HuH-7 (cell line): ENCODE data around the gene ACAA2.

Source experiments
- DNase-seq: peaks from one replicate; pipeline ENCODE4 v3.0.0; 2011; ENCODE audit warnings: low spot score

Gene ACAA2

GRCh38 chr18:49742316-49743116, 70.8 kb downstream of the ACAA2 start:
- DNase-seq = no peak

- DNase-seq = no peak
Observed at GRCh38 chr18:49739275-49739674, 74.1 kb downstream of the ACAA2 start.

GRCh38 chr18:49738721-49739120, 74.6 kb downstream of the ACAA2 start:
- DNase-seq = no peak

- no peak for DNase-seq
Observed at GRCh38 chr18:49734836-49735235, 78.5 kb downstream of the ACAA2 start.

GRCh38 chr18:49733896-49734585, 79.3 kb downstream of the ACAA2 start:
- no peak for DNase-seq

GRCh38 chr18:49733321-49733720, 80.0 kb downstream of the ACAA2 start:
- DNase-seq = no peak
